GM15510 (cell line): ENCODE data around the gene PTH1R.

Source experiments
- POLR2A ChIP-seq: IDR thresholded peaks from 3 replicates; pipeline ENCODE4 v1.6.1; 2011; ENCODE audit warnings: borderline replicate concordance; ENCODE audit not compliant: insufficient read length; ENCODE audit errors: extremely low read depth

Gene PTH1R

DNA sequence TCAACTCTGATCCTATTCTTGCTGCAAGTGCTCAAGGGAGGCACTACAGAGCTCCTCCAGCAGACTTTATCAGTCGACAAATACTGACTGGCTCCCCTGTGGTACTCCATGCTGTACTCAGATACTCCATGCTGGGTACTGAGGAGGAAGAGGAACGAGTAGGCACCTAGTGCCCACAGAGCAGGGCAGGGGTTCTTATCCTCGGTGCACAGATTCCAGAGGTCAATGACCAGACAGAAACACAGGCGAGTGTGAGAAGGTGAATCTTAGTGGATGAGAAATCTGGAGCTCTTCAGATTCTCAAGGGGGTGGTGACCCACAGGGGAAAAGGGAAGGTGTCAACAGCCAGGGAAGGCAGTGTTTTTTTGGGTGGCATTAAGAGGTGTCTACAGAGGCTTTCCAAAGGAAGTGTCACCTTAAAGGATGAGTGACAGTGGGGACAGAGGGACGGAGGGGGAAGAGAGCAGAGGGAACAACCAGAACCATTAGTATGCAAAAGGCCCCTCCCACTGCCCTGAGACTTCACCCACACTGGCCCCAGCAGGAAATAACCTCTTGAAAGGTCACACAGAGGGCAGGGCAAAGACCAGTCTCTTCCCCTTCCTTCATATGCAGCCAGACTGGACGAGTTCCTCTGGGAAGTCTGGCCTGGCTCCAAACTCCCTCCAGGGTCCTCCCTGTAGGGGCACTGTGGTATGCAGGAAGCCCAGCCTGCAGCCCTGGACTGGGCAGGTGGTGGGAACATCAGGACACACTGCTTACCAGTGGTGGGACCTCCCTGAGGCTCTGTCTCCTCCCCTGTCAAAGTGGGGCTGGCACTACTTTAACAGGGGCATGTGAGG lies 71.5 kb downstream of the PTH1R start:
- TF ChIP-seq POLR2A, result no peak

DNA sequence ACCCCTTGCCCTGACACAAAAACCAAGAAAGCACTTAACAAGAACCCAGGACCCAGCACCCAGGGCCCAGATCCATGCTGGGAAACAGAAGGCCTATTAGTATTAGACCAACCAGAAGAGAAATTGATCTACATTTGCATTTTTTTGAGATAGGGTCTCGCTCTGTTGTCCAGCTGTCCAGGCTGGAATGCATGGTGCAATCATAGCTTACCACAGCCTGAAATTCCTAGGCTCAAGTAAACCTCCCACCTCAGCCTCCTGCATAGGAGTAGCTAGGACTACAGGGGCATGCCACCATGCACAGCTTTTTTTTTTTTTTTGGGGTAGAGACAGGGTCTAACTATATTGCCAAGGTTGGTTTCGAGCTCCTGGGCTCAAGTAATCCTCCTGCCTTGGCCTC lies 72.7 kb downstream of the PTH1R start:
- no peak for TF ChIP-seq POLR2A

DNA sequence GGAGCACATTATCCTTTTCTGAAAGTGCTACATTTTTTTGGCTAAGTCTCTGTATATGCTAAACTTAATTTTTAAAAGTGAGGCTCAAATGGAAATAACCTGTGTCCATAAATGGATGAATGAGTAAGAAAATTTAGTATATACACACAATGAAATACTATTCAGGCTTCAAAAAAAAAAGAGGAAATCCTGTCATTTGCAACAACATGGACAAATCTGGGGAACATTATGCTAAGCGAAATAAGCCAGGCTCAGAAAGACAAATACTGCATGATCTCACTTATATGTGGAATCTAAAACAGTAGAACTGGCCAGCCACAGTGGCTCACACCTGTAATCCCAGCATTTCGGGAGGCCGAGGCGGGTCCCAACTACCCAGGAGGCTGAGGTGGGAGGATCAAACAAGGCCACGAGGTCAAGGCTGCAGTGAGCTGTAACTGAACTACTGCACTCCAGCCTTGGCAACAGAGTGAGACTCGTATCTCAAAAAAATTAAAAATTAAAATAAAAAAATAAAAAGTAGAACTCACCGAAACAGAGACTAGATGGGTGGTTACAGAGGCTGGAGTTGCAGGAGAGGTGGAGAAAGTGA lies 73.2 kb downstream of the PTH1R start:
- TF ChIP-seq POLR2A, result no peak

DNA sequence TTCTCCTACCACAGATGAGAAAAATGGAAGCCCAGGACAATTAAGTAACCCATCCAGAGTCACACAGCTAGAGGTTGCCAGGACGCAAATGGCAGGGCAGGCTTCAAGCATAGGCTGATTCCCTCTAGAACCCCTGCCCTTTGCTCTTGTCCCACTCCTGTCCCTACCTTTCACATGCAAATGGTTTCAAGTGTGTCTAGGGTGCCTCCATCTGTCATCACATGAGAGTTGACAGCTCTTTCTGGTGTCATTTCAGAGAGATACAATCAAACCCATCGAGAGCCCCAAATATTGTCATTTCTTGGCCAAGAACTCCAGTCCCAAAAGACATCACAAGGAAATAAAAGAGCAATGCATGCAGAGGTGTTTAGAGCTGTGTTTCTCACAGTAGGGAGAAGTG lies 75.3 kb downstream of the PTH1R start:
- TF ChIP-seq POLR2A, result no peak
